ENCODE data around the gene POC1A.
"Not testable (repeated sequence)": the region's sequence is repeated elsewhere in the genome, so short reads cannot be mapped to it uniquely, and the experiment has no call there.

The POC1A gene

GRCh38 chr3:52183786-52184445, 29.7 kb upstream of the POC1A start:
- no peak for DNase-seq

GRCh38 chr3:52182691-52183090, 28.5 kb upstream of the POC1A start:
- DNase-seq, result no peak

DNA sequence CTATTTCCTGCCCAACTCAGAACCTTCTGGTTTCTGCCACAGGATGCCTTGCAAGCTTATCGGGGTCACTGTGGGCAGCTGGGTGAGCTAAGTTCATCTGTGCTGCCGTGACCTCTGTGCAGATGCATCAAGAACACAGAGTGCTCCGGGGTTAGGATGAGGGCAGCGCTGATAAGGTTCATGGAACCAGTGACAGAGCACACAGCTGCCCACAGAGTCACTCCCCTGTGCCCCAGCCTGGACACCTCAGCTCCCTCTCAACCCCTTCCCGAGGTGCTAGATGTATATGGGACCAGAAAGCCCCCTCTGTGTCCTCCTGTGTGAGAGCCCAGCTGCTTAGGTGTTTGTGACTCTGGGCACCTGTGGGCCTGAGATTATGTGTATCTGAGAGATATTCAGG, 28.0 kb upstream of the POC1A start:
- no peak for DNase-seq

GRCh38 chr3:52181543-52181942, 27.3 kb upstream of the POC1A start:
- no peak for DNase-seq

GRCh38 chr3:52178537-52178936, 24.3 kb upstream of the POC1A start:
- no peak for DNase-seq

DNA sequence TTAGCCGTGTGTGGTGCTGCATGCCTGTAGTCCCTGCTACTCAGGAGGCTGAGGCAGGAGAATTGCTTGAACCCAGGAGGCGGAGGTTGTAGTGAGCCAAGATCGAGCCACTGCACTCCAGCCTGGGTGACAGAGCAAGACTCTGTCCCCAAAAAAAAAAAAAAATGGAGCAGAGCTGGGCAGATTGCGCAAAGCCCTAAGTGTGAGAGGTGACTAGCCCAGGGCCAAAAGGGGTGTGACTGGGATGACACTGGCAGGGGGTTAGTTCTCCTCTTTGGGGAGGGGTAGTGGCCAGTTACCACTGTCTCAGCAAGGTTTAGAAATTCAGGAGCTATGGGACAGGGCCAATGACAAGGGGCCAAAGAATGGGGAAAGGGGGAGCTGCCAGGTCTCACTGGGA, 23.9 kb upstream of the POC1A start:
- DNase-seq, result not testable (repeated sequence)

DNA sequence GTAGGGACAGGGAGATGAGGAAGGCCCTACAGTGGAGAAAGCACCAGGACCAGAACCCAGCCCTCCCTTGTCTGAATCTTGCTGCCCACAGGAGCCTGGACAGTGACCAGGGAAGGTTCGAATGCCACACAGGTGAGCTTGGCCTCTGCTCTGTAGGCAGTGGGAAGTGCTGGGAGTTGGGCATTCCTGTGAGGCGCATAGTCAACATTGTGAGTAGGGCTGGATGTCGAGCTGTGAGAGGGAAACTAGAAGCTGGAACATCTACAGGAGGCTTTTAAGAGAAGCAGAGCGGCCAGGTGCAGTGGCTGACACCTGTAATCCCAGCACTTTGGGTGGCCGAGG, 23.4 kb upstream of the POC1A start:
- DNase-seq, result no peak

DNA sequence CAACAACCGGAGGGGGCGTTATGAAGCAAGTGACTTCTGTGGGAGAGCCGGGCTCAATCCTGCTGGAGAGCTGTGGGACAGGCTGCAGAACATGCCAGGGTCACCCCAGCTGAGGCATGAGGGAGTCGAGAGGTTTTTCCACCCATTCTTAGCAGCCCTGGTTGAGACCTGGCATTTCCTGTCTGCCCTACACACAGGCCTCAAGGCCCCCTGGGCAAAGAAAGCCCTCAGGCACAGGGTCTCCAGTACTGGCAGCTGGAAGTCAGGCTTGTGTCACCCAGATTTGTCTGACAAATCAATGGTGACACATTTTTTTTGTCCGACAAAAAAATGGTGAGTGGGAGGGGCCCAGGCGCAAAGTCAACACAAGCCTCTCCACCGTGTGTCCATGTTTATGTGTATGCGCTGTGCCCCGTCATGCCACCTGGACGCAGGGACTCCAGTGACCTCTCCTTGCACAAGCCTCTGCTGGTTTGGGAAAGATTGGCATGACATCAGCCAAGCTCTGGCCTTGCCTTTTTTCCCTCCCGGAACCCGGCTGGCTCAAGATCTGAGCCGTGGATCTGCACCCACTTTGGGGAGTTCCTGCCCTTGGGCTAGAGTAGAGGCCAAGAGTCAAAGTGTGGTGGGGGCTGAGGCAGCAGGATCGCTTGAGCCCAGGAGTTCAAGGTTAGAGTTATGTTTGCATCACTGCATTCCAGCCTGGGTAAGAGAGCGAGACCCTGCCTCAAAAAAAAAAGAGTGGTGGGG, 22.9 kb upstream of the POC1A start:
- no peak for DNase-seq

GRCh38 chr3:52176180-52176752, 22.0 kb upstream of the POC1A start:
- no peak for DNase-seq

DNA sequence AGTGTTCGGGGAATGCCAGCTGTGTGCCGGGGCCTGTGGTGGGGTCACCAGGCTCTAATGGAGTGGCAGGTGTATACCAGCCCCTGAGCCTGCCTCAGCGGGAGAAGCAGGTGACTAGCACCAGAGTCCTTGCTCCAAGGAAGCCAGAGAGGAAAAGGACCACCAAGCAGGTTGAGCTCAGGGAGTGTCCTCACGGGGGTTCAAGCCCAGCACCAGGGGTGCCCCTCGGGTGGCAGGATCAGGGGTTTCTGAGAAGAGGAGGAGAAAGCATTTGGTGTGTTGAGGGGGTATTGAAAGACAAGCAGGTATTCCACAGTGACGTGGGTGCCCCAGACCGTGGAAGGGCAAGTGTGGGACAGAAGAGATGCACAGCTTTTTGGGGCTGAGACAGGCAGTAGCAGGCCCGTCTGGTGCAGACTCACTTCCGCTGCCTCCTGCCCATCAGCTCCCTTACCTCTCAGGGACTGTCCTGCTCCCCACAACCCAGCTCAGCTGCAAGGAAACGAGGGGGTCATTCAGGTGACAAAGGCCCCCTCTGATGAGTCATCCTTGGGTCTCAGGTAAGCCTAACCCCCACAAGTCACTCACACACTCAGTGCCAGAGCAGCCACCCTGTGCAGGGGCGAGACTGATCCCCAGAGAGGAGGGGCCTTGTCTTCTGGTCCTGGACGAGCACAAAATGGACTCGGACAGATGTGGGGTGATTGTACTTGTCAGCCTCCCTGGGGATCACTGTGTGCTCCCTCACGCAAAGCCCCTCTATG, 21.4 kb upstream of the POC1A start:
- DNase-seq, result no peak

GRCh38 chr3:52174896-52175295, 20.7 kb upstream of the POC1A start:
- DNase-seq, result no peak

DNA sequence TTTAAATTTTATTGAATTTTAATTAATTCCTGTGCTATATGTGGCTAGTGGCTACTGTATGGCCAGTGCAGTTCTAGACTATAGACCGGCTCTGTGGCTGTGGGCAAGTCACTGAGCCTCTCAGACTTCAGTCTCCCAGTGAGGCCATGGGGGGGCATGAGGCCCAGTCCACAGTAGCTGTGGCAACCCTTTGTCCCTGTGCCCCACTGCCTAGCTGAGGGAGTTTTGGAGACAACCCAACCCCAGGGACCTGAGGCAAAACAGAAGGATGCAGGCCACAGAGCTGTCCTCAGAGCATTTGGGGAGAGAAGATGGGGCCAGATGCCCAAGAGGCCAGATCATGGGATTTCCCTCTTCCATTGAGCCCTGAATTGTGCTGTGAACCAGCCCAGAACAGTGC, 18.9 kb upstream of the POC1A start:
- no peak for DNase-seq

GRCh38 chr3:52172262-52172757, 18.1 kb upstream of the POC1A start:
- DNase-seq, result no peak

DNA sequence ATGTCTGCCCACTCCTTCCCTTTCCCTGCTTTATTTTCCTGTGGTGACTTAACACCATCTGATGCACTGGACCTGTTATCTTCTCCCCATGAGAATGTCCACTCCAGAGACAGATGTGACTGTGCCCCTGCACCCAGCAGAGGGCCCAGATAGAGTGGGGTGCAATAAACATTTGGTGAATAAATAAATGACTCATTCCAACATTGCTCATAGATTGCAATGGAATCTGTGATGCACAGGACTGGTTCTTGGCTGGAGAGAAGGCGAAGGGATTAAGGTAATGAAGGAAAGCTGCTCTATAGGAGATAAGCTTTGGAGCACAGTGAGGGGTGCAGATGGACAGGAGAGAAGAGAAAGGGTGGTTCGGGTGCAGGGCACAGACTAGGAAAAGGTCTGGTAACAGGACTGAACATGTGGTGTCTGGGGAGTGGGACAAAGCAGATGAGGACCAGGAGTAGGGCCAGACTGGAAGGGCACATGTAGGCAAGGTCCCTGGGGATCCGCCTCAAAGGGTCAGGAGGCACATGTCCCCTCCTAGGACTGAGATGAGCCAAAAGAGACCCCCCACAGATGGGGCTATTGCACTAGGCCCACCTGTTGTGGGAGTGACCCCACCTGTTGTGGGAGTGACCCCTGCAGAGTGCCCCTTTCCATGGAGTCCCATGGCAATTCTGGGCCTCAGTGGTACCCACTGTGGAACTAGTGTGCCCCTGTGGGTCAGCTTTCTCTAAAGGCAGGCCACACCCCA, 17.5 kb upstream of the POC1A start:
- no peak for DNase-seq

GRCh38 chr3:52170217-52170616, 16.0 kb upstream of the POC1A start:
- DNase-seq, result not testable (repeated sequence)

- no peak for DNase-seq
Measured at GRCh38 chr3:52167240-52167639, 13.0 kb upstream of the POC1A start.

- no peak for DNase-seq
Measured at GRCh38 chr3:52162250-52162872, 8.1 kb upstream of the POC1A start.

- no peak for DNase-seq
Measured at GRCh38 chr3:52159503-52159902, 5.3 kb upstream of the POC1A start.

DNA sequence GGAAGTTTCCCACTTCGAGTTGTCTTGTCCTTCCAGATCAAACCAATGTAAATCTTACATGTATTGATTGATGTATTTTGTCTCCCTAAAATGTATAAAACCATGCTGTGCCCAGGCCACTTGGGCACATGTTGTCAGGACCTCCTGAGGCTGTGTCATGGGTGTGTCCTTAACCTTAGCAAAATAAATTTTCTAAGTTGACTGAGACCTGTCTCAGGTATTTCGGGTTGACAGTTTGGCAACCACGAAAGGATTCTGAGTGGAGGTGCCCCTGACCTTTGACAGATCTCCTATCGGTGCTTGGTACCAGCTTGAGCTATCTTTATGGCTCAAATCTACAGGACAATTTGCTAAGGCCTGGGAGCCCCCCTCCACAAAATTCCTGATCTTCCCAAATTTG, 1.7 kb upstream of the POC1A start:
- no peak for DNase-seq

GRCh38 chr3:52153389-52154096, 680 bp downstream of the POC1A start:
- DNase-seq, result peak; percentile 3

- DNase-seq, result not testable (repeated sequence)
Measured at GRCh38 chr3:52151991-52152390, 2.2 kb downstream of the POC1A start.

GRCh38 chr3:52150860-52151259, 3.4 kb downstream of the POC1A start:
- no peak for DNase-seq
